Body of pancreas (tissue), 4 donors: ENCODE data around the gene SLC26A5. TPM values are rescaled to one million over a fixed set of nuclear protein-coding genes. Genes with fewer than 3 reads are reported as not detected.

Experiments
- ATAC-seq: fragments of 150-250 bp; one replicate; pipeline ENCODE4 v1.9.1; 2016
- DNase-seq, 4 donors: peaks; one replicate each; pipeline ENCODE4 v3.0.0-alpha.2; 2019
- H3K27ac ChIP-seq, 4 donors: fragments of 200-600 bp; sonication (generic); 1 replicate in 3 of 4; 2 replicates in 1 of 4; pipeline versions ENCODE4 v1.5.1 to v1.6.1; 2016 to 2019; ENCODE audit warnings: mild to moderate bottlenecking in 1 of 4, mixed read lengths in 1 of 4, moderate library complexity in 1 of 4
- H3K27me3 ChIP-seq, 2 donors: fragments of 200-600 bp; sonication (generic); one replicate each; pipeline ENCODE4 v1.6.0; 2016; ENCODE audit warnings: mild to moderate bottlenecking in 1 of 2
- H3K36me3 ChIP-seq, 2 donors: fragments of 200-600 bp; sonication (generic); replicated peaks in 1 of 2; 2 replicates each; pipeline ENCODE4 v1.5.1; 2016; ENCODE audit warnings: low read depth in 2 of 2; ENCODE audit not compliant: insufficient read depth in 1 of 2
- H3K4me1 ChIP-seq: fragments of 200-600 bp; sonication (generic); one replicate; pipeline ENCODE4 v1.6.0; 2016
- H3K4me3 ChIP-seq, 2 donors: fragments of 200-600 bp; sonication (generic); 1 replicate in 1 of 2; 2 replicates in 1 of 2; pipeline ENCODE4 v1.5.1; 2016 to 2019
- H3K9me3 ChIP-seq, 3 donors: fragments of 200-600 bp; sonication (generic); 1 replicate in 2 of 3; 2 replicates in 1 of 3; pipeline ENCODE4 v1.5.1; 2016
- CTCF ChIP-seq, 7 experiments: fragments of 450-650 bp in 4 of 7; fragments of 200-600 bp in 3 of 7; sonication (generic) in 3 of 7; IDR thresholded peaks; one replicate each; pipeline ENCODE4 v1.5.1; 2016 to 2019; ENCODE audit warnings: antibody characterized with exemption in 7 of 7
- POLR2A ChIP-seq, 3 donors: fragments of 450-650 bp; IDR thresholded peaks; one replicate each; pipeline ENCODE4 v1.6.1; 2016; ENCODE audit warnings: antibody characterized with exemption in 3 of 3, mild to moderate bottlenecking in 2 of 3
- WGBS, 2 donors: methylation state at CpG; one replicate each; pipeline ENCODE4 v1.1.5; 2017; 5-methylcytosine and 5-hydroxymethylcytosine counted together
- intact Hi-C: fragments of 100-400 bp; cut with DNase I; formaldehyde crosslinking; loops from one replicate; pipeline ENCODE4 v1.15.1; 2023
- total RNA-seq, 2 donors: library from RNA; depleted of rRNA; stranded (reverse); fragments of >200 nt; gene quantifications; one replicate each; pipeline ENCODE4 v1.1.0, GENCODE V29; 2016

Gene SLC26A5
- total RNA-seq, 2 donors from 2014 or later, result not detected

DNA sequence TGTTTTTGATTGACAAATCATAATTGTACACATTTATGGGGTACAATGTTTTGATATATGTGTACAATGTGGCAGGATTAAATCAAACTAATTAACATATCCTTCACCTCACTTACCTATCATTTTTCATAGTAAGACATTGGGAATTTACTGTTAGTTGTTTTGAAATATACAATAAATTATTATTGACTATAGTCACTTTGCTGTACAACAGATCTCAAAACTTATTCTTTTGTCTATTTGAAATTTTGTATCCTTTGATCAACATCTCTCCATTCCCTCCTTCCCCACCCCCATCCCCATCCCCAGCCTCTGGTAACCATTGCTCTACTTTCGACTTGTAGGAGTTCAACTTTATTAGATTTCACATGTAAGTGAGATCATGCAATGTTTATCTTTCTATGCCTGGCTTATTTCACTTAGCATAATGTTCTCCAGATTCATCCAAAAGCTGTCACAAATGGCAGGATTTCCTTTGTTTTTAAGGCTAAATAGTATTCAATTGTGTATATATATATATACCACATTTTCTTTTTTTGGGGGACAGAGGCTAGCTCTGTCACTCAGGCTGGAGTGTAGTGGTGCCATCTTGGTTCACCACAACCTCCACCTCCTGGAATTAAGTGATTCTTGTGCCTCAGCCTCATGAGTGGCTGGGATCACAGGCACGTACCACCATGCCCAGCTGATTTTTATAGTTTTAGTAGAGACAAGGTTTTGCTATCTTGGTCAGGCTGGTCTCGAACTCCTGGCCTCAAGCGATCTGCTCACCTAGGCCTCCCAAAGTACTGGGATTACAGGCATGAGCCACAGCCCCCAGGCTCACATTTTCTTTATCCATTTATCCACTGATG, 23.3 kb upstream of the SLC26A5 start:
- ATAC-seq (no peak), DNase-seq (no peak)
- H3K9me3 ChIP-seq, result no peaks in the 10 kb centered on the region
- no peaks in the 10 kb centered on the region for H3K27me3 ChIP-seq
- intact Hi-C loops, result no loop called here
- WGBS, 2 donors, result 78 to 84% methylated on average over 4 of the region's 4 CpGs
- H3K4me3 ChIP-seq, result no peak overlapping the region
- no peak overlapping the region for H3K27ac ChIP-seq
- no peak for TF ChIP-seq POLR2A (IDR thresholded peaks at IDR 0.05)
- TF ChIP-seq CTCF (IDR thresholded peaks at IDR 0.05), result no peak
- H3K36me3 ChIP-seq, result no peaks in the 10 kb centered on the region
- no peaks in the 10 kb centered on the region for H3K4me1 ChIP-seq

- TF ChIP-seq CTCF (IDR thresholded peaks at IDR 0.05), result no peak
- ATAC-seq (no peak), DNase-seq (no peak)
- WGBS, 2 donors, result 47 to 52% methylated on average over 3 of the region's 3 CpGs
- Histone ChIP-seq H3K4me1 (no peaks in the 10 kb centered on the region), H3K4me3 (no peak overlapping the region), H3K27ac (no peak overlapping the region), H3K9me3 (no peaks in the 10 kb centered on the region), H3K27me3 (no peaks in the 10 kb centered on the region), H3K36me3 (no peaks in the 10 kb centered on the region)
- intact Hi-C loops, result no loop called here
Observed at GRCh38 chr7:103466814-103467213, 20.8 kb upstream of the SLC26A5 start.

- Histone ChIP-seq H3K27me3 (no peaks in the 10 kb centered on the region), H3K4me1 (no peaks in the 10 kb centered on the region), H3K4me3 (no peak overlapping the region), H3K9me3 (no peaks in the 10 kb centered on the region), H3K27ac (no peak overlapping the region), H3K36me3 (no peaks in the 10 kb centered on the region)
- intact Hi-C loops, result no loop called here
- TF ChIP-seq CTCF (IDR thresholded peaks at IDR 0.05) (no peak), POLR2A (IDR thresholded peaks at IDR 0.05) (no peak)
- DNase-seq, result no peak
- WGBS, 2 donors, result 66% methylated on average over 7 of the region's 7 CpGs
- no peak for ATAC-seq
Observed at GRCh38 chr7:103462358-103462757, 16.4 kb upstream of the SLC26A5 start.

- Histone ChIP-seq H3K4me1 (peaks cover 14% of the 10 kb centered on the region), H3K36me3 (no peaks in the 10 kb centered on the region), H3K4me3 (no peak overlapping the region), H3K9me3 (no peaks in the 10 kb centered on the region), H3K27ac (no peak overlapping the region), H3K27me3 (no peaks in the 10 kb centered on the region)
- peak; percentile 35 to 60 (median 48) for DNase-seq
- intact Hi-C loops, result no loop called here
- TF ChIP-seq POLR2A (IDR thresholded peaks at IDR 0.05), result no peak
- TF ChIP-seq CTCF (IDR thresholded peaks at IDR 0.05), result peak; percentile 10 to 47 (median 39)
- WGBS, 2 donors, result 10 to 14% methylated on average over 17 of the region's 17 CpGs
- peak; percentile 62 for ATAC-seq
Observed at GRCh38 chr7:103447073-103447960, 1.3 kb upstream of the SLC26A5 start.
